ENCODE measurements around the gene NTM. TPM values are rescaled to one million over a fixed set of nuclear protein-coding genes. Genes with fewer than 3 reads are reported as not detected.

NTM gene
- total and polyA plus RNA-seq, 8 donors, result 0.04 to 4.4 (median 0.50) TPM

GRCh38 chr11:131893103-131893890 is 522.9 kb downstream of the NTM start:
- DNase-seq, result no peak
- no peaks in the 10 kb centered on the region for H3K4me1 ChIP-seq
- WGBS, 2 donors, result 80 to 87% methylated on average over 8 of the region's 8 CpGs
- TF ChIP-seq, protein P1, sequence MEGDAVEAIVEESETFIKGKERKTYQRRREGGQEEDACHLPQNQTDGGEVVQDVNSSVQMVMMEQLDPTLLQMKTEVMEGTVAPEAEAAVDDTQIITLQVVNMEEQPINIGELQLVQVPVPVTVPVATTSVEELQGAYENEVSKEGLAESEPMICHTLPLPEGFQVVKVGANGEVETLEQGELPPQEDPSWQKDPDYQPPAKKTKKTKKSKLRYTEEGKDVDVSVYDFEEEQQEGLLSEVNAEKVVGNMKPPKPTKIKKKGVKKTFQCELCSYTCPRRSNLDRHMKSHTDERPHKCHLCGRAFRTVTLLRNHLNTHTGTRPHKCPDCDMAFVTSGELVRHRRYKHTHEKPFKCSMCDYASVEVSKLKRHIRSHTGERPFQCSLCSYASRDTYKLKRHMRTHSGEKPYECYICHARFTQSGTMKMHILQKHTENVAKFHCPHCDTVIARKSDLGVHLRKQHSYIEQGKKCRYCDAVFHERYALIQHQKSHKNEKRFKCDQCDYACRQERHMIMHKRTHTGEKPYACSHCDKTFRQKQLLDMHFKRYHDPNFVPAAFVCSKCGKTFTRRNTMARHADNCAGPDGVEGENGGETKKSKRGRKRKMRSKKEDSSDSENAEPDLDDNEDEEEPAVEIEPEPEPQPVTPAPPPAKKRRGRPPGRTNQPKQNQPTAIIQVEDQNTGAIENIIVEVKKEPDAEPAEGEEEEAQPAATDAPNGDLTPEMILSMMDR (IDR thresholded peaks at IDR 0.05), result no peak
- no peak for FAIRE-seq
- intact Hi-C loops (cut with DNase I), result no loop called here
- H3K36me3 ChIP-seq, result no peaks in the 10 kb centered on the region
- no peaks in the 10 kb centered on the region for H3K27me3 ChIP-seq
- no peak for ATAC-seq
- H3K9me3 ChIP-seq, result no peaks in the 10 kb centered on the region
- H3K27ac ChIP-seq, result no peak overlapping the region
- no peak overlapping the region for H3K4me3 ChIP-seq

GRCh38 chr11:131893988-131894387 is 523.6 kb downstream of the NTM start:
- H3K9me3 ChIP-seq, result no peaks in the 10 kb centered on the region
- no peak for FAIRE-seq
- H3K4me3 ChIP-seq, result no peak overlapping the region
- DNase-seq, result no peak
- intact Hi-C loops (cut with DNase I), result no loop called here
- no peaks in the 10 kb centered on the region for H3K36me3 ChIP-seq
- WGBS, 2 donors, result 90 to 92% methylated on average over 5 of the region's 5 CpGs
- no peak overlapping the region for H3K27ac ChIP-seq
- H3K27me3 ChIP-seq, result no peaks in the 10 kb centered on the region
- no peak for ATAC-seq
- TF ChIP-seq, protein P1 (IDR thresholded peaks at IDR 0.05), result no peak
- H3K4me1 ChIP-seq, result no peaks in the 10 kb centered on the region

GRCh38 chr11:131894615-131895544 is 524.5 kb downstream of the NTM start:
- FAIRE-seq, result no peak

DNA sequence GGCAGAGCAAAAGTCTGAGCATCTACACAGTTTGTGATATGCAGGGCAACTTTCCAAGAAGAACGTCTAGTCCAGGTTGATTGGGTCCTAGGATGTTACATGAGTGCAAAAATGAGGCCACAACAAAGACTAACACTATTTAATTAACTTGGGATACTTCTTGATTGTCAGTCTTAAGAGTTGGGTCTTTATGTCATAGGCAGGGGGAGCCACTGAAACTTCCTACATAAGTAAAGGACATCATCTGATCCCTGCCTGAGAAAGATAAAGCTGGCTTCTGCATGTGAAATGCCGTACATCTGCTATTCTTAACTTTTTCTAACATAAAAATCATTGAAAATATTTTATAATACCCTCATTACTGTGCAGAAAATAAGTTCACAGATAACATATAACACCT is 525.5 kb downstream of the NTM start:
- 33 to 39% methylated on average over 2 of the region's 2 CpGs for WGBS, 2 donors

More at GRCh38 chr11:131894615-131895544, 524.5 kb downstream of the NTM start:
- WGBS, 2 donors, result 59 to 66% methylated on average over 10 of the region's 10 CpGs
- Histone ChIP-seq H3K27ac (no peak overlapping the region), H3K9me3 (no peaks in the 10 kb centered on the region), H3K36me3 (no peaks in the 10 kb centered on the region), H3K4me3 (no peak overlapping the region), H3K4me1 (no peaks in the 10 kb centered on the region), H3K27me3 (peaks cover 0 to 6% (median 0%) of the 10 kb centered on the region in 4 donors)
- no peak for DNase-seq
- TF ChIP-seq, protein P1 (IDR thresholded peaks at IDR 0.05), result no peak
- no peak for ATAC-seq
- intact Hi-C loops (cut with DNase I), result no loop called here

More for the DNA sequence above, 525.5 kb downstream of the NTM start:
- no peak overlapping the region for H3K4me3 ChIP-seq
- FAIRE-seq (no peak), ATAC-seq (no peak), DNase-seq (no peak)
- peaks cover 0 to 6% (median 0%) of the 10 kb centered on the region in 4 donors for H3K27me3 ChIP-seq
- H3K9me3 ChIP-seq, result no peaks in the 10 kb centered on the region
- H3K27ac ChIP-seq, result no peak overlapping the region
- TF ChIP-seq, protein P1 (IDR thresholded peaks at IDR 0.05), result no peak
- no peaks in the 10 kb centered on the region for H3K36me3 ChIP-seq
- H3K4me1 ChIP-seq, result no peaks in the 10 kb centered on the region
- intact Hi-C loops (cut with DNase I), result no loop called here
